GM12891 (cell line): Measurements from ENCODE around the gene WDFY3.

Experiments
- POLR2A ChIP-seq: IDR thresholded peaks from 2 replicates; pipeline ENCODE4 v1.6.1; 2011; ENCODE audit warnings: low read depth, low read length, control low read depth
- POLR2AphosphoS5 ChIP-seq: IDR thresholded peaks from 2 replicates; pipeline ENCODE4 v1.6.1; 2011; ENCODE audit warnings: low read depth, low read length, control low read depth
- SPI1 ChIP-seq: IDR thresholded peaks from 2 replicates; pipeline ENCODE4 v1.6.1; 2011; ENCODE audit warnings: low read depth, low read length, control low read depth

DNA sequence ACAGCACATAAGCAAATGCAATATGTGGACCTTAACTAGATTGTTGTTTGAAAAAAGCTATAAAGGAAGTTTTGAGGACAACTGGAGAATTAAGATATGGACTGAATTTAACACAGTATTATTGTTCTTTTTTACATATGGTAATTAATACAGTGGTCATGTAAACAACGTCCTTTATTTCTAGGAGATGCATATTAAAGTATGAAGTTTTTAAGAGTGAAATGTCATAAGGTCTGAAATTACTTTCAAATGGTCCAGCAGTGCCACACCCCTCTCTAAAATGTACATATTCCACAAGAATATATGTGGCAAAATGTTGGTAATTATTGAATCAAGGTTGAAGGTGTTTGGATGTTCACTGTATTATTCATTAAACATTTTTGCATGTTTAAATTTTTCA, 40.9 kb downstream of the WDFY3 start:
- TF ChIP-seq POLR2A (no peak), SPI1 (no peak), POLR2AphosphoS5 (no peak)
